Thyroid gland (tissue), 4 donors: ENCODE data around the gene COX8C.

Experiments
- CTCF ChIP-seq, 6 experiments: fragments of 200-600 bp in 3 of 6; fragments of 450-650 bp in 3 of 6; sonication (generic) in 3 of 6; IDR thresholded peaks; one replicate each; pipeline ENCODE4 v1.5.1; 2016 to 2019; ENCODE audit warnings: antibody characterized with exemption in 6 of 6, mild to moderate bottlenecking in 2 of 6, inconsistent platforms in 1 of 6, moderate library complexity in 1 of 6
- POLR2A ChIP-seq, 2 donors: fragments of 450-650 bp; IDR thresholded peaks; one replicate each; pipeline ENCODE4 v1.6.1; 2017; ENCODE audit warnings: antibody characterized with exemption in 2 of 2, mild to moderate bottlenecking in 2 of 2, moderate library complexity in 1 of 2

- TF ChIP-seq CTCF (IDR thresholded peaks at IDR 0.05), result no peak
- TF ChIP-seq POLR2A (IDR thresholded peaks at IDR 0.05), result no peak
Measured at GRCh38 chr14:93368996-93369712, 22.2 kb downstream of the COX8C start.
